Gastroesophageal sphincter (tissue), 4 donors: ENCODE data around the gene COX4I1. TPM values are rescaled to one million over a fixed set of nuclear protein-coding genes. Genes with fewer than 3 reads are reported as not detected.

Experiments
- ATAC-seq: fragments of 150-250 bp; one replicate; pipeline ENCODE4 v1.9.1; 2016; ENCODE audit warnings: mild to moderate bottlenecking, moderate library complexity
- H3K27ac ChIP-seq, 4 donors: fragments of 200-600 bp; sonication (generic) in 3 of 4; 1 replicate in 3 of 4; 2 replicates in 1 of 4; pipeline ENCODE4 v1.5.1; 2016 to 2019
- H3K27me3 ChIP-seq: fragments of 200-600 bp; sonication (generic); one replicate; pipeline ENCODE4 v1.5.1; 2019
- H3K36me3 ChIP-seq, 2 donors: fragments of 200-600 bp; sonication (generic); one replicate each; pipeline ENCODE4 v1.5.1; 2019; ENCODE audit warnings: control low read depth in 1 of 2
- H3K4me1 ChIP-seq, 3 donors: fragments of 200-600 bp; sonication (generic); 1 replicate in 2 of 3; 2 replicates in 1 of 3; pipeline ENCODE4 v1.5.1; 2016 to 2019; ENCODE audit warnings: control low read depth in 2 of 3
- H3K4me3 ChIP-seq, 2 donors: fragments of 200-600 bp; sonication (generic); one replicate each; pipeline ENCODE4 v1.5.1; 2019; ENCODE audit warnings: mild to moderate bottlenecking in 1 of 2, moderate library complexity in 1 of 2
- H3K9me3 ChIP-seq, 3 donors: fragments of 200-600 bp; sonication (generic); one replicate each; pipeline ENCODE4 v1.5.1; 2017 to 2019; ENCODE audit warnings: control low read depth in 2 of 3
- EP300 ChIP-seq: sonication (generic); formaldehyde crosslinking; IDR thresholded peaks from one replicate; pipeline ENCODE4 v1.6.1; 2017; ENCODE audit warnings: antibody characterized with exemption, mild to moderate bottlenecking
- POLR2A ChIP-seq, 2 donors: fragments of 450-650 bp; IDR thresholded peaks; one replicate each; pipeline ENCODE4 v1.6.1; 2017; ENCODE audit warnings: antibody characterized with exemption in 2 of 2, mild to moderate bottlenecking in 2 of 2, moderate library complexity in 1 of 2
- POLR2AphosphoS5 ChIP-seq: sonication (generic); formaldehyde crosslinking; IDR thresholded peaks from one replicate; pipeline ENCODE4 v1.6.1; 2017; ENCODE audit warnings: antibody characterized with exemption
- WGBS, 2 donors: methylation state at CpG; one replicate each; pipeline ENCODE4 v1.1.5; 2018; ENCODE audit warnings: low coverage in 1 of 2; 5-methylcytosine and 5-hydroxymethylcytosine counted together
- small RNA-seq, 4 donors: library from RNA; depleted of rRNA; stranded (forward); fragments of <200 nt; gene quantifications; one replicate each; pipeline ENCODE3, GENCODE V24; 2016
- total RNA-seq, 4 donors: library from RNA; depleted of rRNA; stranded (reverse); fragments of >200 nt; gene quantifications; one replicate each; pipeline ENCODE4 v1.1.0, GENCODE V29; 2016
- TF ChIP-seq, protein P1 (sequence below), 4 experiments: fragments of 200-600 bp in 2 of 4; fragments of 450-650 bp in 2 of 4; sonication (generic) in 1 of 4; IDR thresholded peaks; one replicate each; pipeline ENCODE4 v1.5.1; 2017 to 2019; ENCODE audit warnings: antibody characterized with exemption in 4 of 4, mild to moderate bottlenecking in 2 of 4, moderate library complexity in 2 of 4

Gene COX4I1
- total RNA-seq, 4 donors from 2014 or later = 465 to 597 (median 507) TPM

- Histone ChIP-seq H3K9me3 (peaks cover 0 to 5% (median 0%) of the 10 kb centered on the region in 3 donors), H3K27me3 (peaks cover 10% of the 10 kb centered on the region), H3K27ac (no peak overlapping the region), H3K4me1 (no peaks in the 10 kb centered on the region), H3K4me3 (no peak overlapping the region), H3K36me3 (no peaks in the 10 kb centered on the region)
- no peak for ATAC-seq
- WGBS, 2 donors = 73% methylated on average over 5 of the region's 6 CpGs; no CpG with 5 or more reads in 1 of the 2 donors
- no peak for TF ChIP-seq POLR2A (IDR thresholded peaks at IDR 0.05)
- TF ChIP-seq, protein P1, sequence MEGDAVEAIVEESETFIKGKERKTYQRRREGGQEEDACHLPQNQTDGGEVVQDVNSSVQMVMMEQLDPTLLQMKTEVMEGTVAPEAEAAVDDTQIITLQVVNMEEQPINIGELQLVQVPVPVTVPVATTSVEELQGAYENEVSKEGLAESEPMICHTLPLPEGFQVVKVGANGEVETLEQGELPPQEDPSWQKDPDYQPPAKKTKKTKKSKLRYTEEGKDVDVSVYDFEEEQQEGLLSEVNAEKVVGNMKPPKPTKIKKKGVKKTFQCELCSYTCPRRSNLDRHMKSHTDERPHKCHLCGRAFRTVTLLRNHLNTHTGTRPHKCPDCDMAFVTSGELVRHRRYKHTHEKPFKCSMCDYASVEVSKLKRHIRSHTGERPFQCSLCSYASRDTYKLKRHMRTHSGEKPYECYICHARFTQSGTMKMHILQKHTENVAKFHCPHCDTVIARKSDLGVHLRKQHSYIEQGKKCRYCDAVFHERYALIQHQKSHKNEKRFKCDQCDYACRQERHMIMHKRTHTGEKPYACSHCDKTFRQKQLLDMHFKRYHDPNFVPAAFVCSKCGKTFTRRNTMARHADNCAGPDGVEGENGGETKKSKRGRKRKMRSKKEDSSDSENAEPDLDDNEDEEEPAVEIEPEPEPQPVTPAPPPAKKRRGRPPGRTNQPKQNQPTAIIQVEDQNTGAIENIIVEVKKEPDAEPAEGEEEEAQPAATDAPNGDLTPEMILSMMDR (IDR thresholded peaks at IDR 0.05) = no peak
- TF ChIP-seq EP300 = no peak
- no peak for TF ChIP-seq POLR2AphosphoS5
Measured at GRCh38 chr16:85856079-85856478, 56.6 kb downstream of the COX4I1 start.

DNA sequence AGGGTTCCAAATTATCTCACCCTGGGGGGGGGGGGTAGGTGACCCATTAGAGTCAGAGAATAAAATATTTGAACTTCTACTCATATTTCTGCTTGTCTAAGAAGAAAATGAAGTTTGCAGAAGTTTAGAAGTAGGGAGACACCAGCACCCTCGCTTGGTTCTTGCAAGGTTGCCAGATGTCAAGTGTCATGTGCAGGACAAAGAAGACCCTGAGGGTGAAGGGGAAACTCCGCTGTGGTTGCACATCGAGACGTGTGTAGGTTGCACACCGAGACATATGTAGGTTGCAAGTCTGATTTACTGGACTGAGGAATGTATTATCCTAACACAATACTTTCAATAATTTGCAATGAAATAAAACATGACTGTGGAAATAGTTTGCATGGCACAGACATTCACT is 57.1 kb downstream of the COX4I1 start:
- no peak overlapping the region for H3K27ac ChIP-seq
- 80 to 96% methylated on average over 5 of the region's 5 CpGs for WGBS, 2 donors
- no peak overlapping the region for H3K4me3 ChIP-seq
- H3K9me3 ChIP-seq = peaks cover 0 to 5% (median 0%) of the 10 kb centered on the region in 3 donors
- H3K4me1 ChIP-seq = no peaks in the 10 kb centered on the region
- peaks cover 10% of the 10 kb centered on the region for H3K27me3 ChIP-seq
- ATAC-seq = no peak
- no peaks in the 10 kb centered on the region for H3K36me3 ChIP-seq
- TF ChIP-seq POLR2A (IDR thresholded peaks at IDR 0.05) (no peak), POLR2AphosphoS5 (no peak), EP300 (no peak)
- TF ChIP-seq, protein P1 (IDR thresholded peaks at IDR 0.05) = no peak

Small RNA genes lying within 50 kb of the gene (small RNA-seq; reads per million reads assigned to genes)
- gene RNU1-103P = 0 to 0.09 (median 0) reads per million in 4 donors

Other genes starting within 250 kb of the COX4I1 start
- 10 to 100 TPM; 23.4 to 65.5 (median 52.5) TPM for gene GSE1, start 186.4 kb upstream of the COX4I1 start, total RNA-seq
- gene GINS2, start 110.7 kb upstream of the COX4I1 start, total RNA-seq = 1 to 10 TPM in 1 of 4 donors, under 1 TPM in 3; 0.15 to 1.4 (median 0.66) TPM
- gene C16orf74, start 48.6 kb upstream of the COX4I1 start, total RNA-seq = 1 to 10 TPM in 1 of 4 donors, under 1 TPM in 2, not detected in 1; 0.52 to 1.9 (median 0.94) TPM
- 10 to 100 TPM; 23.4 to 32.5 (median 26.8) TPM for gene EMC8, start 151 bp upstream of the COX4I1 start, total RNA-seq
- gene IRF8, start 99.5 kb downstream of the COX4I1 start, total RNA-seq = 10 to 100 TPM in 2 of 4 donors, 1 to 10 TPM in 2; 2.4 to 13.8 (median 9.0) TPM